ENCODE results near the gene CRYBG2. TPM values are rescaled to one million over a fixed set of nuclear protein-coding genes. Genes with fewer than 3 reads are reported as not detected.
"Not testable (repeated sequence)": the region's sequence is repeated elsewhere in the genome, so short reads cannot be mapped to it uniquely, and the experiment has no call there.

CRYBG2 gene
- total RNA-seq, 4 donors from 2014 or later: 42.0 to 51.9 (median 51.8) TPM; not detected in 1

GRCh38 chr1:26296340-26297056, 57.4 kb downstream of the CRYBG2 start:
- Histone ChIP-seq H3K9me3 (no peaks in the 10 kb centered on the region), H3K27ac (no peak overlapping the region), H3K4me3 (no peak overlapping the region), H3K4me1 (peaks cover 0 to 16% (median 6%) of the 10 kb centered on the region in 4 donors), H3K36me3 (no peaks in the 10 kb centered on the region), H3K27me3 (no peaks in the 10 kb centered on the region)
- TF ChIP-seq POLR2A (IDR thresholded peaks at IDR 0.05) (no peak), CTCF (IDR thresholded peaks at IDR 0.05) (no peak)
- no peak for DNase-seq

GRCh38 chr1:26295194-26296138, 58.5 kb downstream of the CRYBG2 start:
- no peaks in the 10 kb centered on the region for H3K36me3 ChIP-seq
- no peak overlapping the region for H3K4me3 ChIP-seq
- no peaks in the 10 kb centered on the region for H3K9me3 ChIP-seq
- no peaks in the 10 kb centered on the region for H3K27me3 ChIP-seq
- no peak overlapping the region for H3K27ac ChIP-seq
- TF ChIP-seq POLR2A (IDR thresholded peaks at IDR 0.05): no peak
- no peak for TF ChIP-seq CTCF (IDR thresholded peaks at IDR 0.05)
- H3K4me1 ChIP-seq: peaks cover 0 to 26% (median 14%) of the 10 kb centered on the region in 4 donors
- DNase-seq: no peak

GRCh38 chr1:26293911-26294463, 59.9 kb downstream of the CRYBG2 start:
- no peak overlapping the region for H3K27ac ChIP-seq
- no peak for DNase-seq
- no peak for TF ChIP-seq CTCF (IDR thresholded peaks at IDR 0.05)
- TF ChIP-seq POLR2A (IDR thresholded peaks at IDR 0.05): no peak
- no peaks in the 10 kb centered on the region for H3K36me3 ChIP-seq
- H3K27me3 ChIP-seq: no peaks in the 10 kb centered on the region
- H3K4me1 ChIP-seq: peaks cover 0 to 41% (median 28%) of the 10 kb centered on the region in 4 donors
- no peak overlapping the region for H3K4me3 ChIP-seq
- H3K9me3 ChIP-seq: no peaks in the 10 kb centered on the region

- H3K9me3 ChIP-seq, H3K27me3 ChIP-seq, H3K4me3 ChIP-seq, DNase-seq, H3K36me3 ChIP-seq: not testable (repeated sequence)
- Histone ChIP-seq H3K27ac (peak overlapping the region in 1 of 4 donors; percentile 91), H3K4me1 (peaks cover 0 to 54% (median 40%) of the 10 kb centered on the region in 4 donors)
Measured at GRCh38 chr1:26292735-26293134, 61.2 kb downstream of the CRYBG2 start.

- Histone ChIP-seq H3K36me3 (no peaks in the 10 kb centered on the region), H3K4me3 (no peak overlapping the region), H3K27ac (peak overlapping the region in 3 of 4 donors; percentile 85 to 91 (median 85)), H3K9me3 (no peaks in the 10 kb centered on the region), H3K4me1 (peaks cover 0 to 55% (median 42%) of the 10 kb centered on the region in 4 donors), H3K27me3 (no peaks in the 10 kb centered on the region)
- TF ChIP-seq CTCF (IDR thresholded peaks at IDR 0.05) (no peak), POLR2A (IDR thresholded peaks at IDR 0.05) (no peak)
- no peak for DNase-seq
Measured at GRCh38 chr1:26291939-26292338, 62.0 kb downstream of the CRYBG2 start.

Data from Peyer's patch (tissue), 4 donors.